GM12878 (cell line): ENCODE results near the gene WDR11. TPM values are rescaled to one million over a fixed set of nuclear protein-coding genes. Genes with fewer than 3 reads are reported as not detected.

Experiments
- ATAC-seq: fragments of 200-7000 bp; cut with Tn5 transposase; 3 replicates; pipeline ENCODE4 v1.9.1; 2020; ENCODE audit warnings: mild to moderate bottlenecking, moderate library complexity
- BruUV-seq: library from RNA; stranded (reverse); fragments of 400-500 nt; replicated peaks from 2 replicates; lab custom pipeline; 2021; lab: Mats Ljungman, UMichigan
- CTCF ChIA-PET: fragments of 300-600 bp; sonication (Branson Sonifier 250); formaldehyde crosslinking; extraction: SDS; loops from one replicate; lab custom pipeline; 2021; ENCODE audit warnings: inconsistent platforms; lab: Yijun Ruan, JAX
- POLR2A ChIA-PET: fragments of 350-600 bp; formaldehyde crosslinking; extraction: SDS; loops from one replicate; lab custom pipeline; 2021; ENCODE audit warnings: inconsistent platforms; lab: Charles Lee
- RAD21 ChIA-PET: fragments of 300-600 bp; sonication (Branson Sonifier 250); formaldehyde crosslinking; loops from one replicate; lab custom pipeline; 2023; ENCODE audit warnings: antibody characterized with exemption; ENCODE audit not compliant: unreplicated experiment; lab: Charles Lee
- SMC1A ChIA-PET: fragments of 300-600 bp; sonication (Branson Sonifier 250); formaldehyde crosslinking; loops from one replicate; lab custom pipeline; 2023; ENCODE audit not compliant: unreplicated experiment, uncharacterized antibody; lab: Charles Lee
- DNase-seq: peaks from one replicate; pipeline ENCODE4 v3.0.0-alpha.2; 2011; ENCODE audit warnings: low read depth, low spot score
- FAIRE-seq: peaks from 3 replicates; lab custom pipeline; 2011; peaks lifted over from hg19 to GRCh38; lab: Jason Lieb, UNC
- H2AFZ ChIP-seq: 2 replicates; pipeline ENCODE4 v1.6.0; 2011; ENCODE audit warnings: low read depth, low read length, control low read depth; ENCODE audit not compliant: control insufficient read depth
- H3K27ac ChIP-seq: 2 replicates; pipeline ENCODE4 v1.5.1; 2011; ENCODE audit warnings: control low read depth; ENCODE audit not compliant: control insufficient read depth, insufficient read depth
- H3K27me3 ChIP-seq, 2 experiments: replicated peaks in 1 of 2; 2 replicates each; pipeline versions ENCODE4 v1.6.0 to v1.6.1; 2011; ENCODE audit warnings: low read length in 1 of 2; ENCODE audit not compliant: control insufficient read depth in 2 of 2, insufficient read depth in 2 of 2
- H3K36me3 ChIP-seq, 2 experiments: 2 replicates each; pipeline ENCODE4 v1.5.1; 2011; ENCODE audit warnings: low read length in 1 of 2; ENCODE audit not compliant: control insufficient read depth in 2 of 2, insufficient read depth in 2 of 2
- H3K4me1 ChIP-seq: 2 replicates; pipeline ENCODE4 v1.6.1; 2011; ENCODE audit warnings: mild to moderate bottlenecking, low read length, moderate library complexity, mixed read lengths; ENCODE audit not compliant: control insufficient read depth, insufficient read depth
- H3K4me2 ChIP-seq: 2 replicates; pipeline ENCODE4 v1.6.0; 2011; ENCODE audit warnings: control low read depth; ENCODE audit not compliant: control insufficient read depth, insufficient read depth
- H3K4me3 ChIP-seq: fragments of 200-600 bp; sonication (generic); 2 replicates; pipeline ENCODE4 v1.5.1; 2016
- H3K79me2 ChIP-seq: 2 replicates; pipeline ENCODE4 v1.6.0; 2011; ENCODE audit warnings: low read length; ENCODE audit not compliant: control insufficient read depth, insufficient read depth
- H3K9ac ChIP-seq: 2 replicates; pipeline ENCODE4 v1.8.0; 2011; ENCODE audit warnings: low read length, control low read depth, mixed read lengths; ENCODE audit not compliant: control insufficient read depth, insufficient read depth
- H3K9me3 ChIP-seq: replicated peaks from 3 replicates; pipeline ENCODE4 v1.5.1; 2011; ENCODE audit warnings: mild to moderate bottlenecking, low read length; ENCODE audit not compliant: control insufficient read depth, insufficient read depth
- H4K20me1 ChIP-seq: 2 replicates; pipeline ENCODE4 v1.6.0; 2011; ENCODE audit not compliant: control insufficient read depth, insufficient read depth
- CHD2 ChIP-seq: IDR thresholded peaks from 2 replicates; pipeline ENCODE4 v1.6.1; 2011; ENCODE audit warnings: low read depth, low read length, improper control_type of control experiment, borderline replicate concordance
- CREB1 ChIP-seq: IDR thresholded peaks from 2 replicates; pipeline ENCODE4 v1.6.1; 2012; ENCODE audit warnings: low read depth, mild to moderate bottlenecking, inconsistent platforms
- EZH2 ChIP-seq: IDR thresholded peaks from 2 replicates; pipeline ENCODE4 v1.6.1; 2012; ENCODE audit warnings: low read depth, mild to moderate bottlenecking, control low read depth, inconsistent platforms, low read length, borderline replicate concordance; ENCODE audit not compliant: control insufficient read depth
- IKZF2 ChIP-seq, 2 experiments: fragments of 450-650 bp; IDR thresholded peaks; 2 replicates each; pipeline ENCODE4 v1.6.1; 2017; ENCODE audit warnings: mild to moderate bottlenecking in 2 of 2, moderate library complexity in 2 of 2
- KAT2A ChIP-seq: conservative IDR thresholded peaks from 2 replicates; pipeline ENCODE4 v1.6.1; 2011; ENCODE audit warnings: low read depth, low read length; ENCODE audit not compliant: control insufficient read depth
- MEF2B ChIP-seq: fragments of 450-650 bp; IDR thresholded peaks from 2 replicates; pipeline ENCODE4 v1.6.1; 2018; ENCODE audit warnings: mild to moderate bottlenecking, moderate library complexity; ENCODE audit not compliant: partially characterized antibody, poor library complexity, severe bottlenecking
- PBX3 ChIP-seq: IDR thresholded peaks from 2 replicates; pipeline ENCODE4 v1.6.1; 2011; ENCODE audit warnings: mild to moderate bottlenecking, low read depth, low read length, moderate library complexity; ENCODE audit not compliant: insufficient replicate concordance
- POU2F2 ChIP-seq: IDR thresholded peaks from 3 replicates; pipeline ENCODE4 v1.6.1; 2011; ENCODE audit warnings: low read depth, mild to moderate bottlenecking, low read length, borderline replicate concordance
- RBBP5 ChIP-seq: fragments of 200-600 bp; sonication (generic); conservative IDR thresholded peaks from 2 replicates; pipeline ENCODE4 v1.6.1; 2016
- ZNF207 ChIP-seq: fragments of 450-650 bp; IDR thresholded peaks from 2 replicates; pipeline ENCODE4 v1.6.1; 2014; ENCODE audit warnings: antibody characterized with exemption, mild to moderate bottlenecking, borderline replicate concordance
- ZNF274 ChIP-seq: IDR thresholded peaks from one replicate; pipeline ENCODE4 v1.8.0; 2011; ENCODE audit not compliant: insufficient read length, insufficient read depth
- WGBS: methylation state at CpG from one replicate; pipeline ENCODE4 v1.1.6; 2016; ENCODE audit warnings: low lambda C conversion rate; ENCODE audit not compliant: insufficient replicate concordance, insufficient coverage; ENCODE audit errors: missing lambda C conversion rate; 5-methylcytosine and 5-hydroxymethylcytosine counted together
- in situ Hi-C: fragments of 300-500 bp; cut with MboI; formaldehyde crosslinking; loops from 9 replicates; pipeline ENCODE4 v1.14.3; 2018; ENCODE audit warnings: mixed read lengths
- intact Hi-C: fragments of 100-400 bp; cut with micrococcal nuclease; formaldehyde crosslinking; loops from one replicate; pipeline ENCODE4 v1.14.2; 2022; ENCODE audit not compliant: unreplicated experiment
- polyA plus RNA-seq, 11 experiments: library from polyadenylated mRNA; depleted of rRNA in 4 of 11; unstranded in 6 of 11; stranded (reverse) in 5 of 11; fragments of >200 nt; fragmentation: Nextera tagmentation in 4 of 11; fragmentation: Illumina TruSeq in 1 of 11; extraction: Ambion mirVana in 4 of 11; extraction: Trizol in 1 of 11; gene quantifications; 1 replicate in 1 of 11; 2 replicates in 10 of 11; pipeline versions ENCODE4 v1.2.1 to v1.2.3, GENCODE V29; 2011 to 2016; ENCODE audit warnings: inconsistent platforms in 2 of 11, missing spikeins in 2 of 11, low read depth in 1 of 11
- total RNA-seq, 4 experiments: library from RNA; depleted of rRNA in 3 of 4; stranded (reverse); fragments of >200 nt in 3 of 4; fragmentation: Illumina TruSeq in 1 of 4; extraction: Trizol in 1 of 4; gene quantifications; 2 replicates each; pipeline versions ENCODE4 v1.2.1 to v1.2.3, GENCODE V29; 2013 to 2021
- TF ChIP-seq, protein P1 (sequence below), 3 experiments: IDR thresholded peaks in 2 of 3; conservative IDR thresholded peaks in 1 of 3; 2 replicates each; pipeline ENCODE4 v1.5.1; 2011; ENCODE audit warnings: low read depth in 3 of 3, low read length in 3 of 3, mild to moderate bottlenecking in 3 of 3, control low read depth in 2 of 3, moderate library complexity in 2 of 3, inconsistent platforms in 1 of 3, mixed read lengths in 1 of 3; ENCODE audit not compliant: control insufficient read depth in 2 of 3, insufficient read depth in 1 of 3; ENCODE audit errors: extremely low read depth in 1 of 3

The WDR11 gene
- total and polyA plus RNA-seq, 10 of the 15 experiments (the other 5 are each of a cell fraction or from before 2014, with no cell fraction given), result 21.3 to 132 (median 42.6) TPM

DNA sequence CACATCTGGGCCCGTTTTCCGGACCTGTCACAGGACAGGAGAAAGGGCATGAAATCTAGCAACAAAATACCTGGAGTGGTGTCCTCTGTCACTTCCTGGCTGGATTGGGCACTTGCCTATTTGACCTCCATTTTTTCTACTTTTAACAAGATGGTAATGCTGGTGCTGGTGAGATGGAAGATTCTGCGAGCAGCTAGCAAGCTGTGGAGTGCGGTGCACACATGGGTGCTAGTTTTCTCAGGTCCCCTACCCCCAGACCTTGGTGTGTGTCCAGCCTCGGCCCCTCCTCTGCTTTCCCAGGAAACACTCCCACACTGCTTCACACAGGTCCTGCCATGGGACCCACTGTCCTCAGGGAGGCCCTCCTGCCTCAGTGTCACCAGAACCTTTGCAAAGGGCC is 87.7 kb downstream of the WDR11 start:
- no peak for ATAC-seq
- no peak overlapping the region for H3K9ac ChIP-seq
- H3K79me2 ChIP-seq, result no peaks in the 10 kb centered on the region
- RAD21 ChIA-PET, result no interaction called here
- intact Hi-C loops, result no loop called here
- CTCF ChIA-PET, result interaction anchor here (1.3 to 2.0 kb wide), 2 partner anchors 9 to 10 kb away, joined by 4 to 7 read pairs; no protein-coding TSS in a partner anchor
- BruUV-seq, result no TSS peak
- no peaks in the 10 kb centered on the region for H3K9me3 ChIP-seq
- H3K27ac ChIP-seq, result no peak overlapping the region
- no peaks in the 10 kb centered on the region for H3K36me3 ChIP-seq
- H3K27me3 ChIP-seq, result no peaks in the 10 kb centered on the region; a peak in 2 of 4 replicates
- H3K4me1 ChIP-seq, result no peaks in the 10 kb centered on the region
- TF ChIP-seq RBBP5, result no peak
- TF ChIP-seq ZNF207, result no peak
- no peak for TF ChIP-seq POU2F2
- no peak for TF ChIP-seq ZNF274
- TF ChIP-seq, all 136 proteins: peak for 0
- no peak overlapping the region for H3K4me3 ChIP-seq
- in situ Hi-C loops, result no loop called here
- no peaks in the 10 kb centered on the region for H4K20me1 ChIP-seq
- no peak overlapping the region for H2AFZ ChIP-seq
- SMC1A ChIA-PET, result no interaction called here
- WGBS, result 37% methylated on average over 5 of the region's 5 CpGs
- POLR2A ChIA-PET, result no interaction called here
- no peak overlapping the region for H3K4me2 ChIP-seq
- FAIRE-seq, result no peak
- DNase-seq, result no peak

DNA sequence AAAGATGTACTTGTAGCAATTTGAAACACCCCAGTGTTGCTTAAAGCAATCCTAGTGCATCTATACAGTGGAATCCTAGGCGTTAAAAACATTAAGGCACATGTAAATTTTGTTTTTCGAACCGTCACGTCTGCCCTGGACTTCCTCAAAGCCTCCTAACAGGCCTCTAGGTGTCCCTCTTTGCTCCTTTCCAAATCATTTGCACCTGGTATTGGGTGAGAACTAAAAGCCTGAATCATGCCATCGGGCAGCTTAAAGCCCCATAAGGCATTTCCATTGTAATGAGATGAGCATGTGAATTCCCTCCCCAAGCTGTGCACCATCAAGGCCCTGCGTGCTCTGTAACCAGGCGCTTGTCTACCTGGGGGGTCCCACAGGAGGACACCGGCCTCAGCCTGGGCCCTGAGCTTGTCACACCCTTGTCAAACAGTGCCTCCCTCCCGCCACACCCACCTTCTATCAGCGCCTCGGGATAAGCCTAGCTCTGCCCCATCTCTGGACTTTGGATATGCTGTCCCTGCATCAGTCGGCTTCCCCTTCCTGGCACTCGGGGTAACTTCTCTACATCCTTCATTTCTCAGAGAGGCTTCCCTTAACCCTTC is 89.2 kb downstream of the WDR11 start:
- DNase-seq, result no peak
- SMC1A ChIA-PET, result no interaction called here
- Histone ChIP-seq H3K36me3 (no peaks in the 10 kb centered on the region), H3K4me3 (no peak overlapping the region), H3K4me1 (no peaks in the 10 kb centered on the region), H3K4me2 (no peak overlapping the region), H3K9ac (no peak overlapping the region), H4K20me1 (no peaks in the 10 kb centered on the region), H3K9me3 (no peaks in the 10 kb centered on the region), H3K27ac (no peak overlapping the region), H3K27me3 (no peaks in the 10 kb centered on the region; a peak in 2 of 4 replicates), H2AFZ (no peak overlapping the region), H3K79me2 (no peaks in the 10 kb centered on the region)
- in situ Hi-C loops, result loop anchor here (5.0 kb wide), 2 partner anchors 672 to 962 kb away; no protein-coding TSS in a partner anchor
- no peak for ATAC-seq
- RAD21 ChIA-PET, result no interaction called here
- POLR2A ChIA-PET, result no interaction called here
- no TSS peak for BruUV-seq
- CTCF ChIA-PET, result interaction anchor here (2.0 kb wide), 1 partner anchor 9 kb away, joined by 7 read pairs; no protein-coding TSS in a partner anchor
- intact Hi-C loops, result no loop called here
- 24% methylated on average over 13 of the region's 13 CpGs for WGBS
- FAIRE-seq, result no peak
- TF ChIP-seq EZH2 (no peak), IKZF2 (IDR thresholded peaks at IDR 0.05) (no peak), CHD2 (no peak), MEF2B (no peak), PBX3 (no peak), CREB1 (no peak), KAT2A (no peak)
- TF ChIP-seq, protein P1, sequence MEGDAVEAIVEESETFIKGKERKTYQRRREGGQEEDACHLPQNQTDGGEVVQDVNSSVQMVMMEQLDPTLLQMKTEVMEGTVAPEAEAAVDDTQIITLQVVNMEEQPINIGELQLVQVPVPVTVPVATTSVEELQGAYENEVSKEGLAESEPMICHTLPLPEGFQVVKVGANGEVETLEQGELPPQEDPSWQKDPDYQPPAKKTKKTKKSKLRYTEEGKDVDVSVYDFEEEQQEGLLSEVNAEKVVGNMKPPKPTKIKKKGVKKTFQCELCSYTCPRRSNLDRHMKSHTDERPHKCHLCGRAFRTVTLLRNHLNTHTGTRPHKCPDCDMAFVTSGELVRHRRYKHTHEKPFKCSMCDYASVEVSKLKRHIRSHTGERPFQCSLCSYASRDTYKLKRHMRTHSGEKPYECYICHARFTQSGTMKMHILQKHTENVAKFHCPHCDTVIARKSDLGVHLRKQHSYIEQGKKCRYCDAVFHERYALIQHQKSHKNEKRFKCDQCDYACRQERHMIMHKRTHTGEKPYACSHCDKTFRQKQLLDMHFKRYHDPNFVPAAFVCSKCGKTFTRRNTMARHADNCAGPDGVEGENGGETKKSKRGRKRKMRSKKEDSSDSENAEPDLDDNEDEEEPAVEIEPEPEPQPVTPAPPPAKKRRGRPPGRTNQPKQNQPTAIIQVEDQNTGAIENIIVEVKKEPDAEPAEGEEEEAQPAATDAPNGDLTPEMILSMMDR (IDR thresholded peaks at IDR 0.05 in 2 of 3, conservative IDR thresholded peaks at IDR 0.05 in 1 of 3; ENCODE audit: control insufficient read depth in 2 of 3, extremely low read depth in 1 of 3, insufficient read depth in 1 of 3, low read depth in 3 of 3, low read length in 3 of 3), result no peak
